ENCODE results near the gene MMAA. TPM values are rescaled to one million over a fixed set of nuclear protein-coding genes. Genes with fewer than 3 reads are reported as not detected.

MMAA gene
- total and polyA plus RNA-seq, 10 donors: 4.5 to 9.3 (median 7.5) TPM

DNA sequence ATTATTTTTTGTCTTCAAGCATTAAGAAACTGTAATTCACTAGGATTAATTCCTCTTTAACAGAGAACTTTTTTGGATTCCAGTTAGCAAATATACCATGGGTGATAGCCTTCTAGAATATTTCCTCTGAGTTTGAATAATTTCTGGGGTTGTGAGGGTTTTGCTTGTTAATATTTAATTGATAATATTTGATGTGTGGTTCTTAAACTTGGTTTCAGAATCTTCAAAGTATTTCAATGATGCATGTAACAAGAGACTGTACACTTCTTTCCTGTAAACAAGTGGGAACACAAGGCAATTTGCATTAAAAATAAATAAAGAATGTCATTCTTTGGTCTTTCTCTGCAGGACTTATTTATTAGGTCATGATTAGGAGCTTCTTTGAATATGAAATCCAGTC is 51.2 kb downstream of the MMAA start:
- Histone ChIP-seq H3K27ac (no peak overlapping the region), H3K36me3 (no peaks in the 10 kb centered on the region), H3K27me3 (replicated peaks in 1 of 7) (no peaks in the 10 kb centered on the region), H3K9me3 (peaks cover 0 to 13% (median 0%) of the 10 kb centered on the region in 8 donors), H3K4me1 (peaks cover 0 to 4% (median 0%) of the 10 kb centered on the region in 6 donors), H3K4me3 (no peak overlapping the region)
- DNase-seq: no peak
- intact Hi-C loops (cut with DNase I; ENCODE audit: low total_unique reads): no loop called here
- TF ChIP-seq POLR2A (IDR thresholded peaks at IDR 0.05): no peak
- no peak for TF ChIP-seq POLR2AphosphoS5 (IDR thresholded peaks at IDR 0.05)
- TF ChIP-seq, protein P1, sequence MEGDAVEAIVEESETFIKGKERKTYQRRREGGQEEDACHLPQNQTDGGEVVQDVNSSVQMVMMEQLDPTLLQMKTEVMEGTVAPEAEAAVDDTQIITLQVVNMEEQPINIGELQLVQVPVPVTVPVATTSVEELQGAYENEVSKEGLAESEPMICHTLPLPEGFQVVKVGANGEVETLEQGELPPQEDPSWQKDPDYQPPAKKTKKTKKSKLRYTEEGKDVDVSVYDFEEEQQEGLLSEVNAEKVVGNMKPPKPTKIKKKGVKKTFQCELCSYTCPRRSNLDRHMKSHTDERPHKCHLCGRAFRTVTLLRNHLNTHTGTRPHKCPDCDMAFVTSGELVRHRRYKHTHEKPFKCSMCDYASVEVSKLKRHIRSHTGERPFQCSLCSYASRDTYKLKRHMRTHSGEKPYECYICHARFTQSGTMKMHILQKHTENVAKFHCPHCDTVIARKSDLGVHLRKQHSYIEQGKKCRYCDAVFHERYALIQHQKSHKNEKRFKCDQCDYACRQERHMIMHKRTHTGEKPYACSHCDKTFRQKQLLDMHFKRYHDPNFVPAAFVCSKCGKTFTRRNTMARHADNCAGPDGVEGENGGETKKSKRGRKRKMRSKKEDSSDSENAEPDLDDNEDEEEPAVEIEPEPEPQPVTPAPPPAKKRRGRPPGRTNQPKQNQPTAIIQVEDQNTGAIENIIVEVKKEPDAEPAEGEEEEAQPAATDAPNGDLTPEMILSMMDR (IDR thresholded peaks at IDR 0.05 in 8 of 11, conservative IDR thresholded peaks at IDR 0.05 in 3 of 11): no peak

DNA sequence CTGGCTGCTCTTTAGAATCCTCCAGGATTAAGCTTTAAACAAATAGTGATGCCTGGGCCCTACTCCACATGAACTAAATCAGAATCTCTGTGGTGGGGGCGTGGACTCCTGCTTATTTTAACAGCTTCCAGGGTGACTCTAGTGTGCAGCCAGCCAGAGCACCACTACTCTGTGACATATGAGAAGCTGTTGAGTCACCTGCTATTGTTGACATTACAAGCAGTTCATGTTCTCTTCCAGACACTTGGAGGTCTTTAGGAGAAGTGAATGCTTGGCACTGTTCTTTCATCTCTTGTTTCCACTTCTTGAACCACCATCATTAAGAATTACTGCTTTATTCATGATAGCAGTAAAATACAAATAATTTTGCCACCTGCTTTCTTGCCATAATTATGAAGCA is 60.3 kb downstream of the MMAA start:
- intact Hi-C loops (cut with DNase I; ENCODE audit: low total_unique reads): no loop called here
- Histone ChIP-seq H3K27ac (no peak overlapping the region), H3K4me1 (no peaks in the 10 kb centered on the region), H3K9me3 (peaks cover 0 to 13% (median 8%) of the 10 kb centered on the region in 8 donors), H3K36me3 (no peaks in the 10 kb centered on the region), H3K27me3 (replicated peaks in 1 of 7) (no peaks in the 10 kb centered on the region), H3K4me3 (no peak overlapping the region)
- TF ChIP-seq POLR2AphosphoS5 (IDR thresholded peaks at IDR 0.05): no peak
- TF ChIP-seq POLR2A (IDR thresholded peaks at IDR 0.05): no peak
- TF ChIP-seq, protein P1 (IDR thresholded peaks at IDR 0.05 in 8 of 11, conservative IDR thresholded peaks at IDR 0.05 in 3 of 11): no peak
- no peak for DNase-seq
- 67 to 95% (median 75%) methylated on average over 1 of the region's 1 CpG for WGBS, 5 donors

DNA sequence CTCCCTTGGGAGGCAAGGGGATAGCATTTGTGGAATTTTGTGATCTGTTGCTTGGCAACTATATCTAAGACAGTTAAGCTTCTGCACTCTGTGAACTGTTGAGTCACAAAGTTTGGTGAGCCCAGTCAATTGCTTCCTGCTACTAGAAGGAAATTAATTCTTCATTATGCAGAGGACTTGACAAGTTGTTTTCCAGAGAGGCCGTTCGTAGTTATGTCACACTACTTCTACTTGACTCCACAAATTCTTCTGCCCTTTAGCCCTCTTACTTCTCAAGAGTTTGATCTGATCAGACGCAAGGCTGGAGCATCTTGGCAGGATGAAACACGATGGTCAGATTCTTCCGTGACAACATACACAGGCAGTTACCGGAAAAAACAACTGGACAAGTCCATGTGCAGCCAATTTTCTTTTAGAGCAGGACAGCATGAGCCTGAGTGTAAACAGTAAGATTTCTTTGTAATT is 60.8 kb downstream of the MMAA start, which contains the start of gene C4orf51:
Gene C4orf51 (plus strand): TSS at position 156 of the 465 bp plus-strand sequence. CDS start 58 bp downstream, at position 214.
- no peak within 1 kb of the TSS for H3K4me3 ChIP-seq
- H3K27me3 ChIP-seq (replicated peaks in 1 of 7): no peaks in the 10 kb centered on the region
- DNase-seq: no peak
- 47 to 68% (median 59%) methylated on average over 6 of the region's 6 CpGs for WGBS, 5 donors
- no peaks in the 10 kb centered on the region for H3K36me3 ChIP-seq
- no peaks in the 10 kb centered on the region for H3K4me1 ChIP-seq
- H3K9me3 ChIP-seq: peaks cover 0 to 13% (median 8%) of the 10 kb centered on the region in 8 donors
- no peak within 1 kb of the TSS for H3K27ac ChIP-seq
- TF ChIP-seq, protein P1 (IDR thresholded peaks at IDR 0.05 in 8 of 11, conservative IDR thresholded peaks at IDR 0.05 in 3 of 11): no peak
- TF ChIP-seq POLR2A (IDR thresholded peaks at IDR 0.05) (no peak), POLR2AphosphoS5 (IDR thresholded peaks at IDR 0.05) (no peak)
- intact Hi-C loops (cut with DNase I; ENCODE audit: low total_unique reads): no loop called here

DNA sequence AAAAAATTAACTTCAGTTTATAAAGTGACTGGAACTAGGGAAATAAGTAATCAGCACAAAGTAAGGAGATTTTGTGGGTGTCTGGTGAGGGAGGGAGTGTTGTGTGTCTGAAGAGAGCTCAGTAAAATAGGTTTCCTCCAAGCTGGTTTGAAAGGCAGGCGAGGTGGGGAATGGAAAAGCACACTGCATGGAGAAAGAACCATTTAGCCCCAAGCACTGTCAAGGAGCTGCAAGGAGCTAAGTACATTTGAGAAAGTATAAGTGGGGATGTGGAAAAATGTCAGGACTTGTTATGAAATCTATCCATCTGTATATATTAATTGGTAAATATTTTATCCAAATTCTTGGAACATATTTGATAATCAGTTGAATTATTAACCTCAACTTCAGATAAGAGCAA is 61.7 kb downstream of the MMAA start:
- no peaks in the 10 kb centered on the region for H3K36me3 ChIP-seq
- WGBS, 5 donors: 79 to 93% (median 81%) methylated on average over 1 of the region's 1 CpG

More for the DNA sequence above, 61.7 kb downstream of the MMAA start:
- Histone ChIP-seq H3K9me3 (peaks cover 0 to 13% (median 8%) of the 10 kb centered on the region in 8 donors), H3K4me3 (no peak overlapping the region), H3K27ac (no peak overlapping the region), H3K4me1 (no peaks in the 10 kb centered on the region), H3K27me3 (replicated peaks in 1 of 7) (no peaks in the 10 kb centered on the region)
- intact Hi-C loops (cut with DNase I; ENCODE audit: low total_unique reads): no loop called here
- DNase-seq: no peak
- TF ChIP-seq, protein P1 (IDR thresholded peaks at IDR 0.05 in 8 of 11, conservative IDR thresholded peaks at IDR 0.05 in 3 of 11): no peak
- TF ChIP-seq POLR2AphosphoS5 (IDR thresholded peaks at IDR 0.05) (no peak), POLR2A (IDR thresholded peaks at IDR 0.05) (no peak)
